Adrenal gland (tissue), 5 donors: Measurements from ENCODE around the gene PLXNA2.

ENCODE experiments used
- POLR2A ChIP-seq, 2 donors: fragments of 450-650 bp; IDR thresholded peaks; one replicate each; pipeline ENCODE4 v1.6.1; 2017; ENCODE audit warnings: antibody characterized with exemption in 2 of 2, mild to moderate bottlenecking in 2 of 2, moderate library complexity in 1 of 2
- TF ChIP-seq, protein P1 (sequence below), 6 experiments: fragments of 450-650 bp in 4 of 6; fragments of 200-600 bp in 2 of 6; sonication (generic) in 1 of 6; IDR thresholded peaks; 1 replicate in 5 of 6; 2 replicates in 1 of 6; pipeline versions ENCODE4 v1.5.1 to v1.8.0; 2016 to 2021; ENCODE audit warnings: antibody characterized with exemption in 6 of 6, mild to moderate bottlenecking in 2 of 6, moderate library complexity in 1 of 6
- donor health status: DM: no; HTN: no; CAD: no.

DNA sequence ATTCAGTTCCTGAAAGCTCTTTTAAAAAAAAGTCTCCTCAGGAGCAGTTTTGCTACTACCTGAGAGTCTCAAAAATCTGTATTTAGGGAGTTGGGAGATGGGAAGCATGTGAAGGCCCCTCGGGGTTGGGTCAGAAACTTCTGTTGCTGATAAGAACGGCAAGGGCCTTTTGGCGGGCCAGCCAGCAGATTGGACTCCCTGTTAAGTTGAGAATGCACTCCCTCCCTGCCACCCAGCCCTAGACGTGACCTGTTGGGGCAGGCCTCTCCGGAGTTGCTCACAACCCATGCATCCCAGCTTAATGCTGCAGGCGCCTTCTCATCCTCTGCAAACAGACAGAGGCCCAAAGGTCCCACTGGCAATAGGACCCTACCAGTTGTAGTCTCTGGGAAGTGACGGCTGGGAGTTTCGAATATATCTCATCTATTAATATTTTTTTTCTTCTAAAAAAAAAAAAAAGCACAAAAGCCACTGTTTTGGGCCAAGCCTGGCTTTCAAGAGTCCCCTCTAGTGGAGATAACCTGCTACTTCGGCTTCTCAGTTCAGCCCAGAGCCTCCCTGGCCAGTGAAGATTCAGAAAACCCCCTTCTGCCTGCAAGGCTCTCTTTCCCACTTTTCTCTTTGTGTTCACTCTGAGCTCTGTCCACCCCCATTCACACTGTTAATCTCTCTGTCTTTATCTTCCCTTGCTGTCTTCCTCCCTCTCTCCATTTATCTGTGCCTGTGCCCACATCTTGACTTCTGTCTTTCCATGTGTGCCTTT, 5.3 kb downstream of the PLXNA2 start:
- TF ChIP-seq, protein P1, sequence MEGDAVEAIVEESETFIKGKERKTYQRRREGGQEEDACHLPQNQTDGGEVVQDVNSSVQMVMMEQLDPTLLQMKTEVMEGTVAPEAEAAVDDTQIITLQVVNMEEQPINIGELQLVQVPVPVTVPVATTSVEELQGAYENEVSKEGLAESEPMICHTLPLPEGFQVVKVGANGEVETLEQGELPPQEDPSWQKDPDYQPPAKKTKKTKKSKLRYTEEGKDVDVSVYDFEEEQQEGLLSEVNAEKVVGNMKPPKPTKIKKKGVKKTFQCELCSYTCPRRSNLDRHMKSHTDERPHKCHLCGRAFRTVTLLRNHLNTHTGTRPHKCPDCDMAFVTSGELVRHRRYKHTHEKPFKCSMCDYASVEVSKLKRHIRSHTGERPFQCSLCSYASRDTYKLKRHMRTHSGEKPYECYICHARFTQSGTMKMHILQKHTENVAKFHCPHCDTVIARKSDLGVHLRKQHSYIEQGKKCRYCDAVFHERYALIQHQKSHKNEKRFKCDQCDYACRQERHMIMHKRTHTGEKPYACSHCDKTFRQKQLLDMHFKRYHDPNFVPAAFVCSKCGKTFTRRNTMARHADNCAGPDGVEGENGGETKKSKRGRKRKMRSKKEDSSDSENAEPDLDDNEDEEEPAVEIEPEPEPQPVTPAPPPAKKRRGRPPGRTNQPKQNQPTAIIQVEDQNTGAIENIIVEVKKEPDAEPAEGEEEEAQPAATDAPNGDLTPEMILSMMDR (IDR thresholded peaks at IDR 0.05) = peak; percentile 37 to 73 (median 58)
- no peak for TF ChIP-seq POLR2A (IDR thresholded peaks at IDR 0.05)
